ENCODE results near the gene TPSAB1. TPM values are rescaled to one million over a fixed set of nuclear protein-coding genes. Genes with fewer than 3 reads are reported as not detected.

TPSAB1 gene
- total RNA-seq, 1 donor from 2014 or later, result 103 TPM

DNA sequence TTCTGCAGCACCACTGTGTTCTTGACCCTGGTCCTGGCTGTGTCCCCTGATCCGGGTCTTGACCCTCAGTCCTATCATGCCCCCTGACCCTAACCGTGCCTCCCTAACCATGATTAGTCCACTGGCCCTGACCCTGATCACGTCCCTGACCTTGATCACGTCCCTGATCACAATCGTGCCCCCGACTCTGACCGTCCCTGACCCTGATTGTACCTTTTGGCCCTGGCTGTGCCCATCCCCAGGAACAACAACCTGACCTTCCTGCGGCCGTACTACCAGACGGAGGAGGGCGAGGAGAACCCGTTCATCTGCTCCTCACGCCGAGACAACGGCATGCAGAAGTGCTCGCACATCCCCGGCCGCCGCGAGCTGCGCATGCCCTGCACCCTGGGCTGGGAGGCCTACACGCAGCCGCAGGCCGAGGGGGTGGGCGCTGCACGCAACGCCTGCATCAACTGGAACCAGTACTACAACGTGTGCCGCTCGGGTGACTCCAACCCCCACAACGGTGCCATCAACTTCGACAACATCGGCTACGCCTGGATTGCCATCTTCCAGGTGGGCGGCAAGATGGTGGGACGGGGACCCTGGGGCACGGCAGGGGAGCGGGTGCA, 40.4 kb upstream of the TPSAB1 start:
- no peak for DNase-seq
- Histone ChIP-seq H3K27me3 (ENCODE audit: low read depth) (no peaks in the 10 kb centered on the region), H3K27ac (no peak overlapping the region), H3K4me3 (no peak overlapping the region), H3K4me1 (no peaks in the 10 kb centered on the region), H3K9me3 (no peaks in the 10 kb centered on the region), H3K36me3 (no peaks in the 10 kb centered on the region)
- no peak for TF ChIP-seq CTCF (IDR thresholded peaks at IDR 0.05)
- intact Hi-C loops (cut with DNase I), result no loop called here
- no peak for ATAC-seq

DNA sequence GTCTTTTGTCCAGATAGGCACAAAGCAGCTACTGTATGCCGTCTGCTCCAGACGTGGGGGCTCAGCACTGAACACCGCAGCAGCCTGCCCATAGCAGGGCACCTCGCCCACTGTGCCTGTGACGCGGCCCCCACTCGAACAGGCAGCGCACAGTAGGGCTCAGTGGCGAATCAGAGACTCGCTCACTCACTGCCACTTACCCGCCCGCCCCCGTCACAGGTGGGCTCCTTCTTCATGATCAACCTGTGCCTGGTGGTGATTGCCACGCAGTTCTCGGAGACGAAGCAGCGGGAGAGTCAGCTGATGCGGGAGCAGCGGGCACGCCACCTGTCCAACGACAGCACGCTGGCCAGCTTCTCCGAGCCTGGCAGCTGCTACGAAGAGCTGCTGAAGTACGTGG, 39.1 kb upstream of the TPSAB1 start:
- intact Hi-C loops (cut with DNase I), result no loop called here
- ATAC-seq (no peak), DNase-seq (no peak)
- TF ChIP-seq CTCF (IDR thresholded peaks at IDR 0.05), result no peak
- Histone ChIP-seq H3K27me3 (ENCODE audit: low read depth) (no peaks in the 10 kb centered on the region), H3K9me3 (no peaks in the 10 kb centered on the region), H3K4me1 (no peaks in the 10 kb centered on the region), H3K36me3 (no peaks in the 10 kb centered on the region), H3K4me3 (no peak overlapping the region), H3K27ac (no peak overlapping the region)

DNA sequence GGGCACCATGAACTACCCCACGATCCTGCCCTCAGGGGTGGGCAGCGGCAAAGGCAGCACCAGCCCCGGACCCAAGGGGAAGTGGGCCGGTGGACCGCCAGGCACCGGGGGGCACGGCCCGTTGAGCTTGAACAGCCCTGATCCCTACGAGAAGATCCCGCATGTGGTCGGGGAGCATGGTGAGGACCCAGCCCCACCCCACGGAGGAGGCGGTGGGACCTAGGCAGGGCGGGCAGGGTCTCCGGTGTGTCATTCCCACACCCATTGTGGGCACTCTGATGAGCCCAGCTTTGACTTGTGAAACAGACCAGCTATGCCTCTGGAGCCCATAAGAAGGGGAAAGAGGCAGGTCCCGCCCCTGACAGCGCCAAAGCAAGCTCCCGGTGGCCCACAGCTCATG, 38.2 kb upstream of the TPSAB1 start:
- H3K27ac ChIP-seq, result no peak overlapping the region
- no peaks in the 10 kb centered on the region for H3K36me3 ChIP-seq
- H3K4me3 ChIP-seq, result no peak overlapping the region
- ATAC-seq, result no peak
- intact Hi-C loops (cut with DNase I), result no loop called here
- H3K9me3 ChIP-seq, result no peaks in the 10 kb centered on the region
- H3K27me3 ChIP-seq (ENCODE audit: low read depth), result no peaks in the 10 kb centered on the region
- H3K4me1 ChIP-seq, result no peaks in the 10 kb centered on the region
- no peak for DNase-seq
- TF ChIP-seq CTCF (IDR thresholded peaks at IDR 0.05), result no peak

DNA sequence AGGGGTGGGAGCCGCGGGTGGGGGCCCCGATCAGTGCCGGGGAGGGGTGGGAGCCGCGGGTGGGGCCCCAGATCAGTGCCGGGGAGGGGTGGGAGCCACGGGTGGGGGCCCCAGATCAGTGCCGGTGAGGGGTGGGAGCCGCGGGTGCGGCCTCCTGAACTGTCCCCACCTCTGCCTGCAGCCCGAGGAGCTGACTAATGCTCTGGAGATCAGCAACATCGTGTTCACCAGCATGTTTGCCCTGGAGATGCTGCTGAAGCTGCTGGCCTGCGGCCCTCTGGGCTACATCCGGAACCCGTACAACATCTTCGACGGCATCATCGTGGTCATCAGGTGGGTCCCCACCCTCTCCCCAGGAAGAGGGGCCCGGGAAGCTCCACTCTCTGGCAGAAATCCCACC, 35.6 kb upstream of the TPSAB1 start:
- ATAC-seq (no peak), DNase-seq (no peak)
- H3K27me3 ChIP-seq (ENCODE audit: low read depth), result no peaks in the 10 kb centered on the region
- TF ChIP-seq CTCF (IDR thresholded peaks at IDR 0.05), result no peak
- H3K27ac ChIP-seq, result no peak overlapping the region
- no peaks in the 10 kb centered on the region for H3K36me3 ChIP-seq
- H3K4me3 ChIP-seq, result no peak overlapping the region
- intact Hi-C loops (cut with DNase I), result no loop called here
- H3K9me3 ChIP-seq, result no peaks in the 10 kb centered on the region
- H3K4me1 ChIP-seq, result no peaks in the 10 kb centered on the region

DNA sequence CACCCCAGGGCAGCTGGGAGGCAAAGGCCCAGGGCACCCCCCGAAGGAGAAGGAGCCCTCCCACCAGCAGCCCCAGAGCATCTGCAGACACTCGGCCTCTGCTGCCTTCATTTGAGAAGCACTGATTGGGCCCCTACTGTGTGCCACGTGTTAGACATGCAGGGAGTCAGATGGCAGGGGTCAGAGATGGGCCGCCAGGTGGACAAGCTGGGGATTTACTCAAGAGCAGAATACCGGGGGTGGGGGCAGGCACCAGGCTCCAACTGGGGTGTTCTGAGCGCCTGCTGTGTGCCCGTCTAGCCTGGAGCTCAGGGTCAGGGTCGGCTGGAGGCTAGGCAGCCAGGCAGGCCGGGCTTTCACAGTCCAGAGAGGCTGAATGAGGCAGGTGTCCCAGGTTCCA, 34.2 kb upstream of the TPSAB1 start:
- Histone ChIP-seq H3K4me3 (no peak overlapping the region), H3K4me1 (no peaks in the 10 kb centered on the region), H3K36me3 (no peaks in the 10 kb centered on the region), H3K27me3 (ENCODE audit: low read depth) (no peaks in the 10 kb centered on the region), H3K27ac (no peak overlapping the region), H3K9me3 (no peaks in the 10 kb centered on the region)
- ATAC-seq (no peak), DNase-seq (no peak)
- no peak for TF ChIP-seq CTCF (IDR thresholded peaks at IDR 0.05)
- intact Hi-C loops (cut with DNase I), result no loop called here

DNA sequence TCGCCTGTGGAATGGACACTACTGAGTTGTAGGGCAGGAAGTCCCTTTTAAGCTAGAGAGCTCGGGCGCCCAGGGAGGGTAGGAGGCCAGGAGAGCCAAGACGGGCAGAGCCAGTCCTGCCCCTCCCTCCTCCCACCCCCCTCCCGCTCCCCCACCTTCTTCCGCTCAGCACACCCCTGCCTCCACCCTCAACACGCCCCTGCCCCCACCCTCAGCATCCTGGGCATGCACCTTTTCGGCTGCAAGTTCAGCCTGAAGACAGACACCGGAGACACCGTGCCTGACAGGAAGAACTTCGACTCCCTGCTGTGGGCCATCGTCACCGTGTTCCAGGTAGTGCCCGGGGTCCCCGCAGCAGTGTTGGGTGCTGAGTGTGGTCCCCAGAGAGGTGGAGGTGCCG, 33.7 kb upstream of the TPSAB1 start:
- TF ChIP-seq CTCF (IDR thresholded peaks at IDR 0.05), result no peak
- DNase-seq (no peak), ATAC-seq (no peak)
- intact Hi-C loops (cut with DNase I), result no loop called here
- H3K4me3 ChIP-seq, result no peak overlapping the region
- no peaks in the 10 kb centered on the region for H3K4me1 ChIP-seq
- H3K27ac ChIP-seq, result no peak overlapping the region
- no peaks in the 10 kb centered on the region for H3K36me3 ChIP-seq
- no peaks in the 10 kb centered on the region for H3K27me3 ChIP-seq (ENCODE audit: low read depth)
- no peaks in the 10 kb centered on the region for H3K9me3 ChIP-seq
